RWPE1 (cell line): Measurements from ENCODE around the gene ATG3.

Experiments used
- CTCF ChIA-PET: fragments of 350-600 bp; sonication (Branson Sonifier 250); formaldehyde crosslinking; extraction: SDS; loops from one replicate; lab custom pipeline; 2021; lab: Yijun Ruan, JAX
- POLR2A ChIA-PET: fragments of 400-600 bp; formaldehyde crosslinking; extraction: SDS; loops from one replicate; lab custom pipeline; 2020; ENCODE audit warnings: antibody characterized with exemption; ENCODE audit not compliant: low non-redundant PET; lab: Yijun Ruan, JAX
- DNase-seq: peaks from one replicate; pipeline ENCODE4 v3.0.0; 2012; ENCODE audit warnings: low spot score
- H3K27ac ChIP-seq: fragments of 450-650 bp; 2 replicates; pipeline ENCODE4 v1.5.1; 2017
- TF ChIP-seq, protein P1 (sequence below): fragments of 450-650 bp; conservative IDR thresholded peaks from 2 replicates; pipeline ENCODE4 v1.5.1; 2017; ENCODE audit warnings: low read depth, mild to moderate bottlenecking

ATG3 gene

GRCh38 chr3:112557976-112558375 lies 3.8 kb downstream of the ATG3 start:
- TF ChIP-seq, protein P1, sequence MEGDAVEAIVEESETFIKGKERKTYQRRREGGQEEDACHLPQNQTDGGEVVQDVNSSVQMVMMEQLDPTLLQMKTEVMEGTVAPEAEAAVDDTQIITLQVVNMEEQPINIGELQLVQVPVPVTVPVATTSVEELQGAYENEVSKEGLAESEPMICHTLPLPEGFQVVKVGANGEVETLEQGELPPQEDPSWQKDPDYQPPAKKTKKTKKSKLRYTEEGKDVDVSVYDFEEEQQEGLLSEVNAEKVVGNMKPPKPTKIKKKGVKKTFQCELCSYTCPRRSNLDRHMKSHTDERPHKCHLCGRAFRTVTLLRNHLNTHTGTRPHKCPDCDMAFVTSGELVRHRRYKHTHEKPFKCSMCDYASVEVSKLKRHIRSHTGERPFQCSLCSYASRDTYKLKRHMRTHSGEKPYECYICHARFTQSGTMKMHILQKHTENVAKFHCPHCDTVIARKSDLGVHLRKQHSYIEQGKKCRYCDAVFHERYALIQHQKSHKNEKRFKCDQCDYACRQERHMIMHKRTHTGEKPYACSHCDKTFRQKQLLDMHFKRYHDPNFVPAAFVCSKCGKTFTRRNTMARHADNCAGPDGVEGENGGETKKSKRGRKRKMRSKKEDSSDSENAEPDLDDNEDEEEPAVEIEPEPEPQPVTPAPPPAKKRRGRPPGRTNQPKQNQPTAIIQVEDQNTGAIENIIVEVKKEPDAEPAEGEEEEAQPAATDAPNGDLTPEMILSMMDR = no peak
- DNase-seq = no peak
- H3K27ac ChIP-seq = no peak overlapping the region
- ChIA-PET POLR2A (no interaction called here), CTCF (no interaction called here)

DNA sequence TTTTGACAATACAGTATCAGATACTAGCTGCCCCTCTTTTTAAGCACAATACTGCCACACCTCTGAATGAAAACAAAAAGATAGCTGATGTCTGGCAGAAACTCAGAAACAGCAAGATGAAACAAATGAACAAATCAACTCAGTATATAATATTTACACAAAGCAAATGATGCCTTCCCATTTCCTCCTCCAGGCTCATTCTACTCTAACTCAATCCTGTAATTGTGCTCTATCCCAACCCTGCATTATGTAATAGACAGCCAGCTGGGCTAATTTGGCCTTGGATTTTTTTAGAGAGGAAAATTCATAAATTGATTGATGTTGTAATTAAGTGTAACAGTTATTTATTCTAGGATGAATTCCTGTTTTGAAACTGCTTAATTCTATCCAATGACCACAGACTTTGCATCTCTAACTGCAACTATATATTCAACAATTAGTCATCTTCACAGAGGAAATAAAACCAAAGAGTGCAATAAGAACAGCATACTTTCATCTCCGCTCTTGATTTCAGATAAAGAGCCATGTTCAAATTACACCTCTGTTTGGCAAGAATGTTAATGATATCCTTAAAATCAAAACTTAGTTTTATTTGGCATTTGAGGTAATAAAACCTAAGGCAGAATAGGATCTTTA lies 6.1 kb downstream of the ATG3 start:
- POLR2A ChIA-PET = no interaction called here
- DNase-seq = no peak
- CTCF ChIA-PET = interaction anchor here (0.6 kb wide), 1 partner anchor 228 kb away, joined by 3 read pairs; no protein-coding TSS in a partner anchor
- TF ChIP-seq, protein P1 = no peak
- H3K27ac ChIP-seq = 0 out of 2 replicates have a peak overlapping the region, but pooled peaks have one; percentile 28

DNA sequence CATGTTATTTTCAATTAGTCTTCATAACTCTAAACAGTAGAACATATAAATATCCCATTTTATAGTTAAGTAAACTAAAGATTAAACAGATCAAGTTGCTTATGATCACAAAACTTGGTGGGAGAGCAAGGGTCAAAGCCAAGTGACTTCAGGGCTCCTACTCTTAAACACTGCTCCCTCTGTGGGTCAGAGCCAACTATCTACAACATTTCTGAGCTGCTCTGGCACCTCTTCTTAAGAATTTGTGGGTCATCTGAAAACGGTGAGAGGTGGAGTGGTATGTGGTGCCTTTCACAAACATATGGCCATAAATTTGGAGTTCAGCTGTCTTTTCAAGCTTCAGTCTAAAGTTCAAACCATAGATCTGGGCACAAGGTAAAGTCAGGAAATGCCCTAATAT lies 10.9 kb downstream of the ATG3 start:
- TF ChIP-seq, protein P1 = no peak
- CTCF ChIA-PET = no interaction called here
- DNase-seq = no peak
- POLR2A ChIA-PET = no interaction called here
- no peak overlapping the region for H3K27ac ChIP-seq

GRCh38 chr3:112546216-112546759 lies 15.5 kb downstream of the ATG3 start:
- ChIA-PET POLR2A (no interaction called here), CTCF (no interaction called here)
- no peak overlapping the region for H3K27ac ChIP-seq
- TF ChIP-seq, protein P1 = no peak
- peak; percentile 18 for DNase-seq

- no peak for DNase-seq
- no peak overlapping the region for H3K27ac ChIP-seq
- CTCF ChIA-PET = no interaction called here
- POLR2A ChIA-PET = no interaction called here
- TF ChIP-seq, protein P1 = no peak
Measured at GRCh38 chr3:112539825-112540650, 21.7 kb downstream of the ATG3 start.

DNA sequence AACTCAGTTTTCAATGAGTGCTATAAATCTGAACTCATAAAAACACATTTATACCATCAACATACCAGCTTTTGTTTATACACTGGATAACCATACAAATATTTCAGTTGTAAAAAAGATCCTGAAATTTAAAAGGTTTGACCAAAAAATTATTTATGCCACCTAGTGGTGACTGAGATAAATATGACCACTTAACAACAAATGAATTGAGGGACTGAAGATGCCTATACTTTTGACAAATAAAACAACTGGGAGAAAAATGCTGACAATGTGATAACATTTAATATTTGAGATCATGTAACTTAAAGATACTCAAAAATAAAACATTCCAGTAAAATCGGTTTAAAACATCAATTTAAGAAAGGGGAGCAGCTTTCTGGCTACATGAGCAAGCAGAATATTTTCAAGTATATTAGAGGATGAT lies 30.4 kb downstream of the ATG3 start:
- TF ChIP-seq, protein P1 = peak; percentile 66
- peak; percentile 19 for DNase-seq
- POLR2A ChIA-PET = no interaction called here
- CTCF ChIA-PET = interaction anchor here (0.5 to 1.2 kb wide), 11 partner anchors 10 to 470 kb away, joined by 3 to 11 read pairs (median 4); partner anchors contain the start of genes ATG3, SLC35A5 and SLC9C1
- no peak overlapping the region for H3K27ac ChIP-seq
